Measurements from ENCODE around the gene ZACN. TPM values are rescaled to one million over a fixed set of nuclear protein-coding genes. Genes with fewer than 3 reads are reported as not detected.

ZACN gene
- polyA plus RNA-seq, 2 of the 4 experiments (the other 2 are of a cell fraction), result 0.12 to 0.30 TPM

DNA sequence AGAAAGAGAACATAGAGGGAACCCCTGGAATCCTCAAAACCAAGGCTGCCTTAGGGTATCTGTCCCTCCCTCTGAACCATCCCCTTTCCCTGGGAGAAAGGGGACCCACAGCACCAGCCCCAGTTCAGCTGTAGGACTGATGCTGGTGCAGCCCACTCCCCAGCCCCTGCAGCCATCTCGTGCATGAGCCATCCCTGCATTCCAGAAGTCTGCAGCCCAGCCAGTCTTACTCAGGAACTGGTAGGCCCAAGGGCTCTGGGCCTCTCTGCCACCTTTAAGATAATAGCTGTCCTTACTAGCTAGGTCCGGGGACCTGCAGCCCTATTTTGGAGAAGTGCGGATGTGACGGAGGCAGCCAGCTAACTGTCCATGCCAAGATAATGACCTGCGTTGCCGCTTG is 45.8 kb upstream of the ZACN start:
- DNase-seq (ENCODE audit: low read depth in 1 of 2, low spot score in 1 of 2) (no peak), FAIRE-seq (no peak), ATAC-seq (no peak)
- H3K4me3 ChIP-seq, result no peak overlapping the region
- H3K9me3 ChIP-seq, result no peaks in the 10 kb centered on the region
- no peak overlapping the region for H3K4me2 ChIP-seq
- 88% methylated on average over 6 of the region's 6 CpGs for WGBS (ENCODE audit: missing lambda C conversion rate)
- ChIA-PET CTCF (interaction anchor here (0.6 to 23.8 kb wide), 9 partner anchors 8 to 373 kb away, joined by 3 to 357 read pairs (median 5); partner anchors contain the start of gene GALR2), POLR2A (interaction anchor here (1.9 kb wide), 1 partner anchor 39 kb away, joined by 4 read pairs; the partner anchor contains the start of gene SRP68)
- TF ChIP-seq, protein P1, sequence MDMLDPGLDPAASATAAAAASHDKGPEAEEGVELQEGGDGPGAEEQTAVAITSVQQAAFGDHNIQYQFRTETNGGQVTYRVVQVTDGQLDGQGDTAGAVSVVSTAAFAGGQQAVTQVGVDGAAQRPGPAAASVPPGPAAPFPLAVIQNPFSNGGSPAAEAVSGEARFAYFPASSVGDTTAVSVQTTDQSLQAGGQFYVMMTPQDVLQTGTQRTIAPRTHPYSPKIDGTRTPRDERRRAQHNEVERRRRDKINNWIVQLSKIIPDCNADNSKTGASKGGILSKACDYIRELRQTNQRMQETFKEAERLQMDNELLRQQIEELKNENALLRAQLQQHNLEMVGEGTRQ (IDR thresholded peaks at IDR 0.05), result no peak
- TF ChIP-seq HOXB5 (CRISPR knock-in tag; IDR thresholded peaks at IDR 0.05), result no peak
- TF ChIP-seq GATA3 (IDR thresholded peaks at IDR 0.05; ENCODE audit: borderline replicate concordance), result no peak
- TF ChIP-seq HDAC2 (IDR thresholded peaks at IDR 0.05), result no peak
- no peak for TF ChIP-seq JUNB (IDR thresholded peaks at IDR 0.05)
- TF ChIP-seq CBX8 (IDR thresholded peaks at IDR 0.05), result no peak
- TF ChIP-seq, protein P2, sequence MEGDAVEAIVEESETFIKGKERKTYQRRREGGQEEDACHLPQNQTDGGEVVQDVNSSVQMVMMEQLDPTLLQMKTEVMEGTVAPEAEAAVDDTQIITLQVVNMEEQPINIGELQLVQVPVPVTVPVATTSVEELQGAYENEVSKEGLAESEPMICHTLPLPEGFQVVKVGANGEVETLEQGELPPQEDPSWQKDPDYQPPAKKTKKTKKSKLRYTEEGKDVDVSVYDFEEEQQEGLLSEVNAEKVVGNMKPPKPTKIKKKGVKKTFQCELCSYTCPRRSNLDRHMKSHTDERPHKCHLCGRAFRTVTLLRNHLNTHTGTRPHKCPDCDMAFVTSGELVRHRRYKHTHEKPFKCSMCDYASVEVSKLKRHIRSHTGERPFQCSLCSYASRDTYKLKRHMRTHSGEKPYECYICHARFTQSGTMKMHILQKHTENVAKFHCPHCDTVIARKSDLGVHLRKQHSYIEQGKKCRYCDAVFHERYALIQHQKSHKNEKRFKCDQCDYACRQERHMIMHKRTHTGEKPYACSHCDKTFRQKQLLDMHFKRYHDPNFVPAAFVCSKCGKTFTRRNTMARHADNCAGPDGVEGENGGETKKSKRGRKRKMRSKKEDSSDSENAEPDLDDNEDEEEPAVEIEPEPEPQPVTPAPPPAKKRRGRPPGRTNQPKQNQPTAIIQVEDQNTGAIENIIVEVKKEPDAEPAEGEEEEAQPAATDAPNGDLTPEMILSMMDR (IDR thresholded peaks at IDR 0.05), result no peak
- TF ChIP-seq HMGXB4 (CRISPR knock-in tag; IDR thresholded peaks at IDR 0.05; ENCODE audit: borderline replicate concordance), result no peak
- TF ChIP-seq, protein P3, sequence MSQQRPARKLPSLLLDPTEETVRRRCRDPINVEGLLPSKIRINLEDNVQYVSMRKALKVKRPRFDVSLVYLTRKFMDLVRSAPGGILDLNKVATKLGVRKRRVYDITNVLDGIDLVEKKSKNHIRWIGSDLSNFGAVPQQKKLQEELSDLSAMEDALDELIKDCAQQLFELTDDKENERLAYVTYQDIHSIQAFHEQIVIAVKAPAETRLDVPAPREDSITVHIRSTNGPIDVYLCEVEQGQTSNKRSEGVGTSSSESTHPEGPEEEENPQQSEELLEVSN (IDR thresholded peaks at IDR 0.05; ENCODE audit: borderline replicate concordance, low read depth), result no peak
- TF ChIP-seq NPAS2 (CRISPR knock-in tag; IDR thresholded peaks at IDR 0.05; ENCODE audit: borderline replicate concordance), result no peak
- TF ChIP-seq PHF8 (IDR thresholded peaks at IDR 0.05; ENCODE audit: borderline replicate concordance, low read depth), result no peak
- TF ChIP-seq NFE2L2 (conservative IDR thresholded peaks at IDR 0.05; ENCODE audit: low read length), result no peak
- no peak for TF ChIP-seq RNF2 (IDR thresholded peaks at IDR 0.05; ENCODE audit: borderline replicate concordance, low read depth)
- TF ChIP-seq REST (IDR thresholded peaks at IDR 0.05), result no peak
- TF ChIP-seq HEYL (CRISPR knock-in tag; IDR thresholded peaks at IDR 0.05), result no peak
- TF ChIP-seq MYC (IDR thresholded peaks at IDR 0.05; ENCODE audit: borderline replicate concordance, low read length), result no peak
- TF ChIP-seq RFX5 (IDR thresholded peaks at IDR 0.05), result no peak
- no peak for TF ChIP-seq ESRRA (IDR thresholded peaks at IDR 0.05; ENCODE audit: borderline replicate concordance, low read length)
- no peak for TF ChIP-seq FOSL2 (IDR thresholded peaks at IDR 0.05)
- no peak for TF ChIP-seq FOSL2 (CRISPR knock-in tag; IDR thresholded peaks at IDR 0.05)
- TF ChIP-seq NR3C1 (IDR thresholded peaks at IDR 0.05), result no peak
- H3K4me1 ChIP-seq, result peaks cover 13% of the 10 kb centered on the region
- no peak overlapping the region for H3K27ac ChIP-seq
